Heart left ventricle (tissue), 16 donors: Measurements from ENCODE around the gene CLCA2. TPM values are rescaled to one million over a fixed set of nuclear protein-coding genes. Genes with fewer than 3 reads are reported as not detected.

Source experiments
- ATAC-seq, 4 donors: fragments of 200-7000 bp; cut with Tn5 transposase; one replicate each; pipeline ENCODE4 v1.9.1; 2020 to 2022; ENCODE audit warnings: moderate library complexity in 4 of 4, mild to moderate bottlenecking in 3 of 4, moderate number of reproducible peaks in 1 of 4
- DNase-seq, 5 donors: peaks; one replicate each; pipeline ENCODE4 v3.0.0-alpha.2; 2020
- H3K27ac ChIP-seq, 12 donors: fragments of 200-600 bp; sonication (generic) in 4 of 12; one replicate each; pipeline versions ENCODE4 v1.5.0 to v1.8.0; 2016 to 2022; ENCODE audit warnings: mild to moderate bottlenecking in 2 of 12
- H3K27me3 ChIP-seq, 9 donors: fragments of 200-600 bp; sonication (generic) in 2 of 9; one replicate each; pipeline versions ENCODE4 v1.5.1 to v1.8.0; 2016 to 2022; ENCODE audit warnings: mild to moderate bottlenecking in 3 of 9
- H3K36me3 ChIP-seq, 9 donors: fragments of 200-600 bp; sonication (generic) in 2 of 9; one replicate each; pipeline versions ENCODE4 v1.5.0 to v1.8.0; 2018 to 2022; ENCODE audit warnings: mild to moderate bottlenecking in 2 of 9
- H3K4me1 ChIP-seq, 12 donors: fragments of 200-600 bp; sonication (generic) in 4 of 12; one replicate each; pipeline versions ENCODE4 v1.5.0 to v1.8.0; 2016 to 2022; ENCODE audit warnings: mild to moderate bottlenecking in 3 of 12
- H3K4me3 ChIP-seq, 12 donors: fragments of 200-600 bp; sonication (generic) in 4 of 12; one replicate each; pipeline versions ENCODE4 v1.5.0 to v1.8.0; 2017 to 2022; ENCODE audit warnings: mild to moderate bottlenecking in 9 of 12, moderate library complexity in 4 of 12
- H3K9me3 ChIP-seq, 12 donors: fragments of 200-600 bp; sonication (generic) in 4 of 12; one replicate each; pipeline versions ENCODE4 v1.5.0 to v1.8.0; 2016 to 2022; ENCODE audit warnings: mild to moderate bottlenecking in 1 of 12
- POLR2A ChIP-seq, 2 donors: fragments of 450-650 bp; IDR thresholded peaks; one replicate each; pipeline ENCODE4 v1.6.1; 2017; ENCODE audit warnings: antibody characterized with exemption in 2 of 2, mild to moderate bottlenecking in 2 of 2, moderate library complexity in 2 of 2
- WGBS, 4 donors: extraction: QIAGEN DNeasy Blood & Tissue Kit in 2 of 4; methylation state at CpG; one replicate each; pipeline versions ENCODE4 v1.1.5 to v1.1.7; 2013 to 2018; 5-methylcytosine and 5-hydroxymethylcytosine counted together
- intact Hi-C, 10 donors: fragments of 100-400 bp; cut with DNase I; formaldehyde crosslinking; loops; one replicate each; pipeline versions ENCODE4 v1.11.1 to v1.14.2; 2022
- polyA plus RNA-seq, 2 donors: library from polyadenylated mRNA; stranded (reverse); fragments of 200-250 nt; gene quantifications; one replicate each; pipeline ENCODE4 v1.2.3, GENCODE V29; 2013
- total RNA-seq, 9 donors: library from RNA; depleted of rRNA in 2 of 9; stranded (reverse); fragments of >200 nt in 2 of 9; fragmentation: NEBNext Ultra II Directional in 3 of 9; extraction: Animal tissue kit (Norgen Biotek cat#: 25700) in 3 of 9; gene quantifications; one replicate each; pipeline versions ENCODE4 v1.1.0 to v1.2.4, GENCODE V29; 2016 to 2023
- TF ChIP-seq, protein P1 (sequence below), 12 donors: fragments of 200-600 bp; sonication (generic) in 4 of 12; IDR thresholded peaks; one replicate each; pipeline versions ENCODE4 v1.5.0 to v1.8.0; 2018 to 2022; ENCODE audit warnings: antibody characterized with exemption in 12 of 12, mild to moderate bottlenecking in 5 of 12
- donor health status: ischemic (EF 13 %, LVEDD 7.1; RV severe dilation, severe dysfunction).
- donor health status: healthy with polysubstance abuse.
- donor health status: DM: no; HTN: yes; CAD: no.
- donor health status: DM: no; HTN: no; CAD: no.
- donor health status: ischemic (EF 25% LVEDD 6.9; RV normal size, moderate dysfunction).
- donor health status: ischemic (EF 25% LVEDD 5.7; RV mildly dilated, moderate dysfunction).
- donor health status: healthy.
- donor health status: DM: yes; HTN: yes; CAD: no.
- donor health status: ischemic (EF 35%, LVEDD 5.7; RV mildly dilated, moderate dysfunction).
- donor health status: nonischemic (EF 11% LVEDD 7.7; RV severe dilation, severe dysfunction).
- donor health status: DM: yes; HTN: yes; CAD: no.
- donor health status: PGD.
- donor health status: ischemic (EF 29% LVEDD 5.4; RV normal size, mild dysfunction).
- donor health status: nonischemic (EF 23%, LVEDD 6.1; RV moderate dilation, normal function).

The CLCA2 gene
- total and polyA plus RNA-seq, 11 donors: 0.07 to 0.24 (median 0.16) TPM; not detected in 8

DNA sequence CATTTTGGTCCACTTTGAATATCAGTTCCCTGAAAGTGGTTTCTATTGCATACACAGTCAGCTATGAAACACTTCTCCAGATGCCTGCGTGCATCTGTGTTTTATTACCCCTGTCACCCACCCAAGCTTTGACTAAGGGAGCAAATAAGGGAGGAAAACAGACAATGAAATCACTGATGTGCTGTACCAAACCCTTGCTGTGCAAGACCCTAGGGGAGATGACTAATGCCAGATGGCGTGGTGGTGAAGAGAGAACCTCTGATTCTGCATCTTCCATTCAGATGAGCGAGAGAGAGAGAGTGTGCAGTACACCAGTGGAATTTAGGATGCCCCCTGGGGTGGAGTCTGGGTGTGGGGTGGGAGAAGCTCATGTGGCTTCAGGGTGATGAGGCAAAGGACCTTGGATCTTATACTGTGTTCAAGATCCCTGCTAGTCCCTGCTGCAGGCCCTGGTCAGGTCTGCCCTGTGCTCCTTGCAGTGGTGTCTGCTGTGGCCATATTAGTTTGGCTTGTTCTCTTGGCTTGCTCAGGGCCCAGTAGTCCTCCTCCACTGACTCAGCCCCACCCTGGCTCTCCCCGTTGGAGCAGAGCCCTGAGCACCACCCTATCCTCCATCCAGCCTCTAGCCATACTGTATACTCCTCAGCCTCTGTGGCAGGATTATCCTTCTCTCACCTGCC, 63.3 kb downstream of the CLCA2 start:
- TF ChIP-seq, protein P1, sequence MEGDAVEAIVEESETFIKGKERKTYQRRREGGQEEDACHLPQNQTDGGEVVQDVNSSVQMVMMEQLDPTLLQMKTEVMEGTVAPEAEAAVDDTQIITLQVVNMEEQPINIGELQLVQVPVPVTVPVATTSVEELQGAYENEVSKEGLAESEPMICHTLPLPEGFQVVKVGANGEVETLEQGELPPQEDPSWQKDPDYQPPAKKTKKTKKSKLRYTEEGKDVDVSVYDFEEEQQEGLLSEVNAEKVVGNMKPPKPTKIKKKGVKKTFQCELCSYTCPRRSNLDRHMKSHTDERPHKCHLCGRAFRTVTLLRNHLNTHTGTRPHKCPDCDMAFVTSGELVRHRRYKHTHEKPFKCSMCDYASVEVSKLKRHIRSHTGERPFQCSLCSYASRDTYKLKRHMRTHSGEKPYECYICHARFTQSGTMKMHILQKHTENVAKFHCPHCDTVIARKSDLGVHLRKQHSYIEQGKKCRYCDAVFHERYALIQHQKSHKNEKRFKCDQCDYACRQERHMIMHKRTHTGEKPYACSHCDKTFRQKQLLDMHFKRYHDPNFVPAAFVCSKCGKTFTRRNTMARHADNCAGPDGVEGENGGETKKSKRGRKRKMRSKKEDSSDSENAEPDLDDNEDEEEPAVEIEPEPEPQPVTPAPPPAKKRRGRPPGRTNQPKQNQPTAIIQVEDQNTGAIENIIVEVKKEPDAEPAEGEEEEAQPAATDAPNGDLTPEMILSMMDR (IDR thresholded peaks at IDR 0.05): no peak
- TF ChIP-seq POLR2A (IDR thresholded peaks at IDR 0.05): no peak
- H3K27ac ChIP-seq: peak overlapping the region in 9 of 12 donors; percentile 16 to 75 (median 62)
- 62 to 80% (median 72%) methylated on average over 4 of the region's 4 CpGs for WGBS, 4 donors
- no peak overlapping the region for H3K4me3 ChIP-seq
- peaks cover 0 to 4% (median 0%) of the 10 kb centered on the region in 12 donors for H3K4me1 ChIP-seq
- DNase-seq (peak; percentile 59 to 75 (median 62)), ATAC-seq (peak; percentile 87 to 92 (median 89))
- H3K27me3 ChIP-seq: no peaks in the 10 kb centered on the region
- H3K9me3 ChIP-seq: no peaks in the 10 kb centered on the region
- H3K36me3 ChIP-seq: no peaks in the 10 kb centered on the region
- intact Hi-C loops: loop anchor here in 2 of 10 donors (10.0 kb wide), 1 partner anchor 208 kb away; no protein-coding TSS in a partner anchor

DNA sequence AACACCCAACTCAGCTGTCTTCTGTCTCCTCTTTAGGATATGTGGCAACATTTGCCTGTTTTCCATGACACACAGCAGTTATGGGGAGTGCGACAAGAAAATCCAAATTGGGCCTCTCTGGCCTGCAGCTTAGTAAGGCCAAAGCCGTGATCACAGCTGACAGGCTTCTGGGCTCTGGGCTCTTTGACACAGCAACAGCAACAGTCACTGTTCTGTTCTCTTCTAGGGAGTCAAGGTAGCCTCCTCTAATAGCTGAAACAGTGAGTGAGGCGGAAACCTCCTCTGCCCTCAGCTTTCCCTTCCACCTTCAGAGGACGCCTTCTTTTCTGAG, 63.8 kb downstream of the CLCA2 start:
- 89 to 91% (median 90%) methylated on average over 4 of the region's 4 CpGs for WGBS, 4 donors
- intact Hi-C loops: loop anchor here in 2 of 10 donors (10.0 kb wide), 1 partner anchor 207 kb away; no protein-coding TSS in a partner anchor
- Histone ChIP-seq H3K4me3 (no peak overlapping the region), H3K4me1 (peaks cover 0 to 4% (median 0%) of the 10 kb centered on the region in 12 donors), H3K36me3 (no peaks in the 10 kb centered on the region), H3K27ac (peak overlapping the region in 8 of 12 donors; percentile 9 to 75 (median 63)), H3K27me3 (no peaks in the 10 kb centered on the region), H3K9me3 (no peaks in the 10 kb centered on the region)
- TF ChIP-seq, protein P1 (IDR thresholded peaks at IDR 0.05): no peak
- no peak for TF ChIP-seq POLR2A (IDR thresholded peaks at IDR 0.05)
- DNase-seq: no peak
- peak; percentile 42 to 56 (median 51) for ATAC-seq

DNA sequence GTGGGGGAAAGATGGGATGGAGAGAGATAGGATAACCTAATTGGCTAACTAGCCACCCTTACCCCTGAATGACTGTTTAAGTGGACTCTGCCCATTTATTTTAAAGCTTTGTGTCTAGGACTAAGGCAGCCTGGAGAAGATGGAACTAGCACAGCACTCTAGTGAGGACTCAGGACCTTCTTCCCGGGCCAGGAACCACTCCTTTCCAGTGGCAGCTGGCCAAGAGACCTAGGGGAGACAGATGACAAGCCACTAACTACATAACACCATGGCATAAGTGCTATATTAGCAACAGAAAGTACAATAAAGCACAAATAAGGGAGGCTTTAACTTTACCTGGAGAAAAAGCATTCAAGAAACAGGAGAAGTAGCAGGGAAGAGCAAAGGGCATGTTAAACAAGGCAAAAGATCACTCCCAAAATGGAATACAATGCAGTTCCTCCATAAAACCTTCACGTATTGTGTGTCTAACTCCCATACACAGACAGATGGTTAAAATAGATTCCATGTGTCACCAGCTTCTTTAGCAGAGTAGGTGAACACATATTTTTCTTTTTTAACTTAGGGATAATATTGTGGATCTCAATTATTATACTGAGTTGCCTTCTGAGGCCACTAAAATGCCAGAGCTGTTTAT, 65.4 kb downstream of the CLCA2 start:
- DNase-seq: no peak
- TF ChIP-seq, protein P1 (IDR thresholded peaks at IDR 0.05): no peak
- TF ChIP-seq POLR2A (IDR thresholded peaks at IDR 0.05): no peak
- no peaks in the 10 kb centered on the region for H3K36me3 ChIP-seq
- no peaks in the 10 kb centered on the region for H3K9me3 ChIP-seq
- intact Hi-C loops: loop anchor here in 2 of 10 donors (10.0 kb wide), 1 partner anchor 205 kb away; no protein-coding TSS in a partner anchor
- no peak overlapping the region for H3K4me3 ChIP-seq
- no peak overlapping the region for H3K27ac ChIP-seq
- 47 to 53% (median 50%) methylated on average over 2 of the region's 2 CpGs for WGBS, 4 donors
- H3K4me1 ChIP-seq: peaks cover 0 to 4% (median 0%) of the 10 kb centered on the region in 12 donors
- H3K27me3 ChIP-seq: no peaks in the 10 kb centered on the region
- ATAC-seq: no peak
